Mucosa of descending colon (tissue), 3 donors: ENCODE results near the gene HTR1B. TPM values are rescaled to one million over a fixed set of nuclear protein-coding genes. Genes with fewer than 3 reads are reported as not detected.

Experiments used
- ATAC-seq: fragments of 200-7000 bp; cut with Tn5 transposase; one replicate; pipeline ENCODE4 v1.9.1; 2020; ENCODE audit warnings: mild to moderate bottlenecking, moderate library complexity
- DNase-seq, 3 donors: peaks; one replicate each; pipeline ENCODE4 v3.0.0-alpha.2; 2020
- H3K36me3 ChIP-seq: fragments of 200-600 bp; one replicate; pipeline ENCODE4 v1.8.0; 2021; ENCODE audit warnings: low read depth, mild to moderate bottlenecking
- H3K4me1 ChIP-seq: fragments of 200-600 bp; one replicate; pipeline ENCODE4 v1.8.0; 2021; ENCODE audit warnings: low read depth, mild to moderate bottlenecking
- H3K4me3 ChIP-seq: fragments of 200-600 bp; one replicate; pipeline ENCODE4 v1.8.0; 2021; ENCODE audit warnings: mild to moderate bottlenecking
- H3K9me3 ChIP-seq: fragments of 200-600 bp; one replicate; pipeline ENCODE4 v1.8.0; 2021; ENCODE audit warnings: mild to moderate bottlenecking
- CTCF ChIP-seq: fragments of 200-600 bp; IDR thresholded peaks from one replicate; pipeline ENCODE4 v1.8.0; 2022; ENCODE audit warnings: antibody characterized with exemption, mild to moderate bottlenecking
- intact Hi-C, 2 donors: fragments of 100-400 bp; cut with DNase I in 1 of 2; cut with micrococcal nuclease in 1 of 2; formaldehyde crosslinking; loops; one replicate each; pipeline versions ENCODE4 v1.11.0 to v1.11.1; 2022; cut with DNase I, micrococcal nuclease
- total RNA-seq, 3 donors: library from RNA; stranded (reverse); fragmentation: NEBNext Ultra II Directional in 2 of 3; extraction: Animal tissue kit (Norgen Biotek cat#: 25700) in 2 of 3; gene quantifications; one replicate each; pipeline versions ENCODE4 v1.2.1 to v1.2.4, GENCODE V29; 2021 to 2023
- donor health status: DM: no; HTN: no; CAD: no; lungs with moderate emphysema.
- donor health status: DM: no; HTN: no; CAD: no.
- donor health status: DM: no; HTN: yes; CAD: no.

Gene HTR1B
- total RNA-seq, 3 donors from 2014 or later = 0.13 to 0.19 TPM; not detected in 1

GRCh38 chr6:77462359-77463307, 658 bp downstream of the HTR1B start:
- H3K4me1 ChIP-seq = peaks cover 19% of the 10 kb centered on the region
- no peak overlapping the region for H3K4me3 ChIP-seq
- intact Hi-C loops = no loop called here
- ATAC-seq (no peak), DNase-seq (peak in 2 of 3 donors; percentile 17 to 44)
- no peak for TF ChIP-seq CTCF
- no peaks in the 10 kb centered on the region for H3K36me3 ChIP-seq
- H3K9me3 ChIP-seq = no peaks in the 10 kb centered on the region

- ATAC-seq (no peak), DNase-seq (no peak)
- no peak for TF ChIP-seq CTCF
- intact Hi-C loops = no loop called here
- H3K4me1 ChIP-seq = peaks cover 19% of the 10 kb centered on the region
- no peaks in the 10 kb centered on the region for H3K36me3 ChIP-seq
- H3K9me3 ChIP-seq = no peaks in the 10 kb centered on the region
- H3K4me3 ChIP-seq = no peak overlapping the region
Measured at GRCh38 chr6:77461796-77462195, 1.5 kb downstream of the HTR1B start.

GRCh38 chr6:77458421-77458820, 4.9 kb downstream of the HTR1B start:
- H3K4me3 ChIP-seq = no peak overlapping the region
- no peaks in the 10 kb centered on the region for H3K9me3 ChIP-seq
- no peaks in the 10 kb centered on the region for H3K36me3 ChIP-seq
- intact Hi-C loops = loop anchor here in 1 of 2 donors (10.0 kb wide), 1 partner anchor 1524 kb away; no protein-coding TSS in a partner anchor
- peaks cover 8% of the 10 kb centered on the region for H3K4me1 ChIP-seq
- ATAC-seq (no peak), DNase-seq (no peak)
- no peak for TF ChIP-seq CTCF

- no peaks in the 10 kb centered on the region for H3K9me3 ChIP-seq
- intact Hi-C loops = loop anchor here in 1 of 2 donors (10.0 kb wide), 1 partner anchor 1523 kb away; no protein-coding TSS in a partner anchor
- TF ChIP-seq CTCF = peak; percentile 47
- H3K36me3 ChIP-seq = no peaks in the 10 kb centered on the region
- peaks cover 2% of the 10 kb centered on the region for H3K4me1 ChIP-seq
- ATAC-seq (peak; percentile 66), DNase-seq (peak in 2 of 3 donors; percentile 26 to 80)
- no peak overlapping the region for H3K4me3 ChIP-seq
Measured at GRCh38 chr6:77457720-77458349, 5.5 kb downstream of the HTR1B start.

GRCh38 chr6:77456531-77457248, 6.6 kb downstream of the HTR1B start:
- ATAC-seq = peak; percentile 23
- DNase-seq = no peak
- H3K4me3 ChIP-seq = no peak overlapping the region
- no peaks in the 10 kb centered on the region for H3K9me3 ChIP-seq
- H3K36me3 ChIP-seq = no peaks in the 10 kb centered on the region
- H3K4me1 ChIP-seq = no peaks in the 10 kb centered on the region
- intact Hi-C loops = loop anchor here in 1 of 2 donors (10.0 kb wide), 1 partner anchor 1522 kb away; no protein-coding TSS in a partner anchor
- TF ChIP-seq CTCF = no peak
